SK-N-SH treated with all-trans-retinoic acid at 6 μM for 48 hours (cell line): Measurements from ENCODE around the gene TAF13.

Source experiments
- CSDC2 ChIP-seq: fragments of 250-450 bp; sonication (Bioruptor Pico); IDR thresholded peaks from 2 replicates; pipeline ENCODE4 v1.5.0; 2020; ENCODE audit warnings: mild to moderate bottlenecking, moderate library complexity
- GLIS3 ChIP-seq: fragments of 250-450 bp; sonication (Bioruptor Pico); IDR thresholded peaks from 2 replicates; pipeline ENCODE4 v1.5.0; 2020; ENCODE audit warnings: mild to moderate bottlenecking, moderate library complexity
- ISL1 ChIP-seq: fragments of 250-450 bp; sonication (Bioruptor Pico); IDR thresholded peaks from 2 replicates; pipeline ENCODE4 v2.1.2; 2022; ENCODE audit warnings: mild to moderate bottlenecking, moderate library complexity
- PATZ1 ChIP-seq: fragments of 250-450 bp; sonication (Bioruptor Pico); IDR thresholded peaks from 2 replicates; pipeline ENCODE4 v1.8.0; 2020; ENCODE audit warnings: mild to moderate bottlenecking, moderate library complexity, borderline replicate concordance
- POU6F1 ChIP-seq: fragments of 250-450 bp; sonication (Bioruptor Pico); IDR thresholded peaks from 2 replicates; pipeline ENCODE4 v1.8.0; 2021; ENCODE audit warnings: low read depth, mild to moderate bottlenecking, moderate library complexity, borderline replicate concordance
- RARB ChIP-seq: fragments of 250-450 bp; sonication (Bioruptor Pico); IDR thresholded peaks from 2 replicates; pipeline ENCODE4 v1.8.0; 2021; ENCODE audit warnings: mild to moderate bottlenecking, moderate library complexity
- TCF4 ChIP-seq: fragments of 250-450 bp; sonication (Bioruptor Pico); IDR thresholded peaks from 2 replicates; pipeline ENCODE4 v1.8.0; 2021; ENCODE audit warnings: mild to moderate bottlenecking, moderate library complexity, borderline replicate concordance
- TOX ChIP-seq: fragments of 250-450 bp; sonication (Bioruptor Pico); IDR thresholded peaks from 2 replicates; pipeline ENCODE4 v1.8.0; 2021; ENCODE audit warnings: mild to moderate bottlenecking, moderate library complexity, borderline replicate concordance
- TSHZ2 ChIP-seq: fragments of 250-450 bp; sonication (Bioruptor Pico); IDR thresholded peaks from 2 replicates; pipeline ENCODE4 v1.5.0; 2020; ENCODE audit warnings: mild to moderate bottlenecking, moderate library complexity
- ZFP3 ChIP-seq: fragments of 250-450 bp; sonication (Bioruptor Pico); IDR thresholded peaks from 2 replicates; pipeline ENCODE4 v1.5.0; 2020; ENCODE audit warnings: mild to moderate bottlenecking, moderate library complexity
- ZFP30 ChIP-seq: fragments of 450-650 bp; formaldehyde crosslinking; IDR thresholded peaks from 2 replicates; pipeline ENCODE4 v1.5.0; 2022; ENCODE audit warnings: mild to moderate bottlenecking, moderate library complexity

DNA sequence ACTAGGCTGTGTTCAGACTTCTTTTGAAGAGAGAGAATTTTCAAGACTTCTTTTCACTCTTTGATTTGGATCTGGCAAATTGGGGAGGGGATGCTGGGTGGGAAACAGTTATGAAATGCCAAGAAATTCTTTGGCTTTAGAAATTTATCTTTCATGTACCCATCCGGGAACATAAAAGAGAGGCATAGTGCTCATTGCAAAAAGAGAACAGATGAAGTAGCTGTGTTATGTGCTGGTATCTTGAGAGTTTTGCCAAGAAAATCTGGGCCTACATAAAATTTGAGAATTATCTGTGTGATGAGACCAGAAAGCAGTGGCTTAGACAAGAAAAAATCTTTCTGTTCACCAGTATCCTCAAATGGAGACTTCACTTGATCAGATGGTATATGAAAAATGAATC, 19.1 kb upstream of the TAF13 start:
- TF ChIP-seq PATZ1 (CRISPR knock-in tag) = no peak
- TF ChIP-seq TCF4 (CRISPR knock-in tag) = no peak
- TF ChIP-seq GLIS3 (CRISPR knock-in tag) = no peak
- no peak for TF ChIP-seq TOX (CRISPR knock-in tag)
- no peak for TF ChIP-seq POU6F1 (CRISPR knock-in tag)
- TF ChIP-seq ZFP30 (CRISPR knock-in tag) = no peak
- TF ChIP-seq ISL1 = no peak
- no peak for TF ChIP-seq CSDC2 (CRISPR knock-in tag)
- TF ChIP-seq ZFP3 (CRISPR knock-in tag) = no peak
- TF ChIP-seq RARB (CRISPR knock-in tag) = no peak
- TF ChIP-seq TSHZ2 (CRISPR knock-in tag) = no peak
